Measurements from ENCODE around the gene TDRD7.

TDRD7 gene

DNA sequence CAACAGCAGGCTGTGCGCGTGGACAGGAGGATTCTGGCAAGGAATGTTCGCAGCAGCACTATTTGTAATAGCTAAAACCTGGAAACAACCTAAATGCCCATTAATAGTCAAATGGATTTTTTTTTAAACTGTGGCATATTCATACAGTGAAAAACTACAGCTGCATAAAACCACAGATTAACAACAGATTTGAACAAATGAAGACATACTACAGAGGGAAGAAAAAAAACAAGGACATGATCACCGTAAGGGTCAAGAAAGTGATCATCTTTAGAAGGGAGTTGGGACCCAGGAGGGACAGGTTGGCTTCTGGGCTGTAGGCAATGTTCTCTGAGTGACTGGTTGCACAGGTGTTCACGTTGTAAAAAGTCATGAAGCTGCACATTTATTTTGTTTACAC lies 88.4 kb downstream of the TDRD7 start:
- no peak overlapping the region for H2BK120ac ChIP-seq (ENCODE audit: low read depth, low read length)

DNA sequence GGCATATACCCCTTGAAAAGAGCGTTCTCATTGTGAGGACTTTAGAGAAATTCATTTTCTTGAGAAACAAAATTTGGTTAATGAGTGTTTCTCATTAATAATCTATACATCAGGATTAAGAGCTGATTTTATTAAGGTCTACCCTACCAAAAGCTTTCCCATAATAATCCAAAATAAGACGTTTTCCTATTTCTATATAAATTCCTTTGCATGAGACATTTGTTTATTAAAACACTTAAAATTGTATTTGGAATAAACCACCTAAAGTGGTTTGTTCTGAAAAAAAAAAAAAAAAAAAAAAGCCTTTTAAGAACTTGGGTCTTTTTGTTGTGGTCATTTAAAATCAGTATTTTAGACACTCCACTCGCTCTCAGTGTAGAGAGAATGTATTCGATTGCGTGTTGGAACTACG lies 88.9 kb downstream of the TDRD7 start:
- H4K91ac ChIP-seq (ENCODE audit: low read depth, low read length, poor library complexity), result no peak overlapping the region
- no peaks in the 10 kb centered on the region for H3K79me1 ChIP-seq (ENCODE audit: low read depth, low read length)
- H3K4me2 ChIP-seq (ENCODE audit: insufficient read depth, low read length, poor library complexity, severe bottlenecking), result no peak overlapping the region
- H3K4me1 ChIP-seq (ENCODE audit: control insufficient read depth in 2 of 2, insufficient read depth in 1 of 2, low read depth in 1 of 2, low read length in 2 of 2), result peaks cover 0 to 7% of the 10 kb centered on the region in 2 donors
- no peak overlapping the region for H2BK5ac ChIP-seq (ENCODE audit: low read length)
- peak overlapping the region; percentile 59 for H2AFZ ChIP-seq (ENCODE audit: low read length)
- no peak overlapping the region for H2BK12ac ChIP-seq (ENCODE audit: low read length)
- no peak for DNase-seq (ENCODE audit: low spot score)
- no peak overlapping the region for H3K4ac ChIP-seq (ENCODE audit: low read length)
- H3K9me3 ChIP-seq (replicated peaks in 1 of 2; ENCODE audit: control insufficient read depth in 2 of 2, insufficient read depth in 1 of 2, low read depth in 1 of 2, low read length in 2 of 2), result peaks cover 0 to 7% of the 10 kb centered on the region in 2 donors
- H3K18ac ChIP-seq (ENCODE audit: low read length), result no peak overlapping the region
- no peak overlapping the region for H4K8ac ChIP-seq (ENCODE audit: low read depth, low read length)
- no peak overlapping the region for H2AK5ac ChIP-seq (ENCODE audit: low read depth, low read length)
- no peak overlapping the region for H3K9ac ChIP-seq (ENCODE audit: low read depth, low read length, poor library complexity)
- no peak overlapping the region for H3K14ac ChIP-seq (ENCODE audit: low read length)
- no peak overlapping the region for H3K4me3 ChIP-seq (ENCODE audit: low read length in 2 of 2)
- no peaks in the 10 kb centered on the region for H3K36me3 ChIP-seq (replicated peaks in 1 of 2; ENCODE audit: control insufficient read depth in 2 of 2, insufficient read depth in 2 of 2, low read length in 2 of 2)
- no peak overlapping the region for H3K23ac ChIP-seq (ENCODE audit: low read depth, low read length, poor library complexity)
- H3K27me3 ChIP-seq (ENCODE audit: control insufficient read depth in 3 of 3, insufficient read depth in 3 of 3, low read depth in 1 of 3, low read length in 3 of 3), result peaks cover 15 to 69% (median 45%) of the 10 kb centered on the region in 3 experiments
- no peak overlapping the region for H3K27ac ChIP-seq (replicated peaks; ENCODE audit: low read length)
- H2BK15ac ChIP-seq (ENCODE audit: low read length), result no peak overlapping the region
- no CpG with 5 or more reads among the region's 6 CpGs for WGBS, 2 donors (ENCODE audit: extremely low coverage in 2 of 2, insufficient read length in 2 of 2, insufficient replicate concordance in 1 of 2)
- no peak overlapping the region for H2BK120ac ChIP-seq (ENCODE audit: low read depth, low read length)

More for the DNA sequence above, 88.4 kb downstream of the TDRD7 start:
- H3K27me3 ChIP-seq (ENCODE audit: control insufficient read depth in 3 of 3, insufficient read depth in 3 of 3, low read depth in 1 of 3, low read length in 3 of 3), result peaks cover 15 to 63% (median 43%) of the 10 kb centered on the region in 3 experiments
- H3K14ac ChIP-seq (ENCODE audit: low read length), result no peak overlapping the region
- H3K36me3 ChIP-seq (replicated peaks in 1 of 2; ENCODE audit: control insufficient read depth in 2 of 2, insufficient read depth in 2 of 2, low read length in 2 of 2), result no peaks in the 10 kb centered on the region
- no peak overlapping the region for H3K4me3 ChIP-seq (ENCODE audit: low read length in 2 of 2)
- H3K4ac ChIP-seq (ENCODE audit: low read length), result no peak overlapping the region
- H3K18ac ChIP-seq (ENCODE audit: low read length), result no peak overlapping the region
- WGBS, 2 donors (ENCODE audit: extremely low coverage in 2 of 2, insufficient read length in 2 of 2, insufficient replicate concordance in 1 of 2), result no CpG with 5 or more reads among the region's 5 CpGs
- no peak overlapping the region for H3K23ac ChIP-seq (ENCODE audit: low read depth, low read length, poor library complexity)
- H3K9ac ChIP-seq (ENCODE audit: low read depth, low read length, poor library complexity), result no peak overlapping the region
- peaks cover 0 to 7% of the 10 kb centered on the region in 2 donors for H3K9me3 ChIP-seq (replicated peaks in 1 of 2; ENCODE audit: control insufficient read depth in 2 of 2, insufficient read depth in 1 of 2, low read depth in 1 of 2, low read length in 2 of 2)
- DNase-seq (ENCODE audit: low spot score), result no peak
- no peaks in the 10 kb centered on the region for H3K79me1 ChIP-seq (ENCODE audit: low read depth, low read length)
- H2BK15ac ChIP-seq (ENCODE audit: low read length), result no peak overlapping the region
- H2AK5ac ChIP-seq (ENCODE audit: low read depth, low read length), result no peak overlapping the region
- no peak overlapping the region for H2BK12ac ChIP-seq (ENCODE audit: low read length)
- H3K4me2 ChIP-seq (ENCODE audit: insufficient read depth, low read length, poor library complexity, severe bottlenecking), result no peak overlapping the region
- H2BK5ac ChIP-seq (ENCODE audit: low read length), result no peak overlapping the region
- H3K4me1 ChIP-seq (ENCODE audit: control insufficient read depth in 2 of 2, insufficient read depth in 1 of 2, low read depth in 1 of 2, low read length in 2 of 2), result peaks cover 0 to 7% of the 10 kb centered on the region in 2 donors
- H2AFZ ChIP-seq (ENCODE audit: low read length), result no peak overlapping the region
- no peak overlapping the region for H3K27ac ChIP-seq (replicated peaks; ENCODE audit: low read length)
- no peak overlapping the region for H4K8ac ChIP-seq (ENCODE audit: low read depth, low read length)
- H4K91ac ChIP-seq (ENCODE audit: low read depth, low read length, poor library complexity), result no peak overlapping the region

DNA sequence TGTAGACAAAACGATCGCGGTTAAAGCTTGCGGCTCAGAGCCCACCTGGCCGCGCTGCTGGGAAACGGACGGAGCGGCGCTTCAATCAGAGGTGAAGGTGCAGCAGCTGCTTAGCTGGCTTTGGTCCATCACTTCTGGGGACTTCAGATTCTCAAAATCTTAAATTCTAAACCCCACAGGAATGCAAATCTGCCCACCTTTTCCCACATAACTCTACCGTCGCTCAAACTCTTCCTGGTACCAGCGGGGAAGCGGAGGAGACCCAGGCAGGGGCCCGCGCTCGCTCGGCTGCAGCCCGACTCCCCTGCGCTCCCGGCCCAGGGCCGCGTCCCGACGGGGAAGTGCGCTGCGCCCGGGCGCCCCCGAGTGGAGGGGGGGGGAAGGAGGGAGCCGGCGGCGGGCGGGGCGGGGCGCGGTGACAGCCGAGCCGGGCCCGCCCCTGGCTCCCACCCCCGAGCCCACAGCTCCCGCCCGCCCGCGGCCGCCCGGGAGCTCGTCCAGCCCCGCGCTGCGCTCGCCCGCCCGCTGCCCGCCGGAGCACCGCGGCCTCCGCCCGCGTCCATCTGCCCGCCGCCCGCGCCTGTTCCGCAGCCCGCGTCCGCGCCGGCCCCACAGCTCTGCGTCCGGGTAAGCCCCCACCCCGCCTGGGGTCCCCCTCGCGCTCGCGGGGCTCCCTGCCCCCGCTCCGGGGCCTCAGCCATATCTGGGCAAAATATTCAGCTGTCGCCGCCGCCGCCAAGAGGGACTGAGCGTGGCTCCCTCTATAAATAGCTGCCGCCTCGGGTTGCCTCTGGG lies 89.5 kb downstream of the TDRD7 start, which contains the start of gene TMOD1:
Gene TMOD1 (plus strand): TSS at position 490 of the 795 bp plus-strand sequence. CDS start 22,523 bp downstream, outside the sequence.
- peak within 1 kb of the TSS; percentile 98 for H3K4me2 ChIP-seq (ENCODE audit: insufficient read depth, low read length, poor library complexity, severe bottlenecking)
- no peak within 1 kb of the TSS for H2BK5ac ChIP-seq (ENCODE audit: low read length)
- peaks cover 0 to 7% of the 10 kb centered on the region in 2 donors for H3K4me1 ChIP-seq (ENCODE audit: control insufficient read depth in 2 of 2, insufficient read depth in 1 of 2, low read depth in 1 of 2, low read length in 2 of 2)
- H2BK12ac ChIP-seq (ENCODE audit: low read length), result no peak within 1 kb of the TSS
- no peak within 1 kb of the TSS for H3K9ac ChIP-seq (ENCODE audit: low read depth, low read length, poor library complexity)
- DNase-seq (ENCODE audit: low spot score), result peak; percentile 37
- no peak within 1 kb of the TSS for H3K4ac ChIP-seq (ENCODE audit: low read length)
- H3K79me1 ChIP-seq (ENCODE audit: low read depth, low read length), result no peaks in the 10 kb centered on the region
- no peak within 1 kb of the TSS for H4K8ac ChIP-seq (ENCODE audit: low read depth, low read length)
- peak within 1 kb of the TSS; percentile 82 for H3K18ac ChIP-seq (ENCODE audit: low read length)
- WGBS, 2 donors (ENCODE audit: extremely low coverage in 2 of 2, insufficient read length in 2 of 2, insufficient replicate concordance in 1 of 2), result no CpG with 5 or more reads among the region's 87 CpGs
- peaks cover 15 to 71% (median 45%) of the 10 kb centered on the region in 3 experiments for H3K27me3 ChIP-seq (ENCODE audit: control insufficient read depth in 3 of 3, insufficient read depth in 3 of 3, low read depth in 1 of 3, low read length in 3 of 3)
- H3K23ac ChIP-seq (ENCODE audit: low read depth, low read length, poor library complexity), result peak within 1 kb of the TSS; percentile 36
- no peak within 1 kb of the TSS for H4K91ac ChIP-seq (ENCODE audit: low read depth, low read length, poor library complexity)
- H3K4me3 ChIP-seq (ENCODE audit: low read length in 2 of 2), result peak within 1 kb of the TSS in 1 of 2 donors; percentile 76
- no peak within 1 kb of the TSS for H3K27ac ChIP-seq (replicated peaks; ENCODE audit: low read length)
- H2AFZ ChIP-seq (ENCODE audit: low read length), result peak within 1 kb of the TSS; percentile 83
- no peak within 1 kb of the TSS for H3K14ac ChIP-seq (ENCODE audit: low read length)
- no peaks in the 10 kb centered on the region for H3K36me3 ChIP-seq (replicated peaks in 1 of 2; ENCODE audit: control insufficient read depth in 2 of 2, insufficient read depth in 2 of 2, low read length in 2 of 2)
- no peak within 1 kb of the TSS for H2AK5ac ChIP-seq (ENCODE audit: low read depth, low read length)
- no peak within 1 kb of the TSS for H2BK15ac ChIP-seq (ENCODE audit: low read length)
- H2BK120ac ChIP-seq (ENCODE audit: low read depth, low read length), result peak within 1 kb of the TSS; percentile 35
- H3K9me3 ChIP-seq (replicated peaks in 1 of 2; ENCODE audit: control insufficient read depth in 2 of 2, insufficient read depth in 1 of 2, low read depth in 1 of 2, low read length in 2 of 2), result peaks cover 0 to 7% of the 10 kb centered on the region in 2 donors

DNA sequence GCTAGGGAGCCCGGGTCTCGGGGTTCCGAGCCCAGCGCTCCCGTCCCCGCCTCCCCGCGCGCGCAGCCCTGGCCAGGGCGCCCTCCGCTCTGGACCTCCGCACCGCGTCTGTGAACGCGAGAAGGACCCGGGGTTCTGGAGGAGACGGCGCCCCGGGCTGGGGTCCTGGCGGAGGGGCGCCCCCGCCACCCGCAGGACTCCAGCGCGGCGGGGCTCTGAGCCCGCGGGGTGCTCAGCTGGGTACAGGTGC lies 90.0 kb downstream of the TDRD7 start:
- H3K27me3 ChIP-seq (ENCODE audit: control insufficient read depth in 3 of 3, insufficient read depth in 3 of 3, low read depth in 1 of 3, low read length in 3 of 3), result peaks cover 15 to 71% (median 45%) of the 10 kb centered on the region in 3 experiments
- WGBS, 2 donors (ENCODE audit: extremely low coverage in 2 of 2, insufficient read length in 2 of 2, insufficient replicate concordance in 1 of 2), result no CpG with 5 or more reads among the region's 30 CpGs
- no peak overlapping the region for H3K18ac ChIP-seq (ENCODE audit: low read length)

More for the DNA sequence above, 90.0 kb downstream of the TDRD7 start:
- H3K9me3 ChIP-seq (replicated peaks in 1 of 2; ENCODE audit: control insufficient read depth in 2 of 2, insufficient read depth in 1 of 2, low read depth in 1 of 2, low read length in 2 of 2), result peaks cover 0 to 7% of the 10 kb centered on the region in 2 donors
- no peaks in the 10 kb centered on the region for H3K36me3 ChIP-seq (replicated peaks in 1 of 2; ENCODE audit: control insufficient read depth in 2 of 2, insufficient read depth in 2 of 2, low read length in 2 of 2)
- H4K8ac ChIP-seq (ENCODE audit: low read depth, low read length), result no peak overlapping the region
- no peak overlapping the region for H2BK120ac ChIP-seq (ENCODE audit: low read depth, low read length)
- no peaks in the 10 kb centered on the region for H3K79me1 ChIP-seq (ENCODE audit: low read depth, low read length)
- peaks cover 0 to 7% of the 10 kb centered on the region in 2 donors for H3K4me1 ChIP-seq (ENCODE audit: control insufficient read depth in 2 of 2, insufficient read depth in 1 of 2, low read depth in 1 of 2, low read length in 2 of 2)
- peak overlapping the region; percentile 83 for H2AFZ ChIP-seq (ENCODE audit: low read length)
- H3K27ac ChIP-seq (replicated peaks; ENCODE audit: low read length), result no peak overlapping the region
- no peak overlapping the region for H2BK12ac ChIP-seq (ENCODE audit: low read length)
- no peak overlapping the region for H3K4ac ChIP-seq (ENCODE audit: low read length)
- DNase-seq (ENCODE audit: low spot score), result no peak
- no peak overlapping the region for H3K14ac ChIP-seq (ENCODE audit: low read length)
- H2BK15ac ChIP-seq (ENCODE audit: low read length), result no peak overlapping the region
- H4K91ac ChIP-seq (ENCODE audit: low read depth, low read length, poor library complexity), result no peak overlapping the region
- H3K4me2 ChIP-seq (ENCODE audit: insufficient read depth, low read length, poor library complexity, severe bottlenecking), result peak overlapping the region; percentile 98
- H3K23ac ChIP-seq (ENCODE audit: low read depth, low read length, poor library complexity), result peak overlapping the region; percentile 36
- H3K9ac ChIP-seq (ENCODE audit: low read depth, low read length, poor library complexity), result no peak overlapping the region
- H2AK5ac ChIP-seq (ENCODE audit: low read depth, low read length), result no peak overlapping the region
- H3K4me3 ChIP-seq (ENCODE audit: low read length in 2 of 2), result peak overlapping the region in 1 of 2 donors; percentile 76
- no peak overlapping the region for H2BK5ac ChIP-seq (ENCODE audit: low read length)
